NB4 (cell line): Measurements from ENCODE around the gene C19orf85.

Experiments
- DNase-seq: peaks from one replicate; pipeline ENCODE4 v3.0.0; 2010; ENCODE audit warnings: low read depth
- H3K4me3 ChIP-seq: one replicate; pipeline ENCODE4 v1.5.1; 2011; ENCODE audit warnings: mild to moderate bottlenecking, low read depth, low read length, moderate library complexity
- CTCF ChIP-seq: IDR thresholded peaks from one replicate; pipeline ENCODE4 v1.5.1; 2012; ENCODE audit warnings: low read depth, low read length
- MAX ChIP-seq: IDR thresholded peaks from 2 replicates; pipeline ENCODE4 v1.6.1; 2011; ENCODE audit warnings: low read depth, low read length
- MYC ChIP-seq: IDR thresholded peaks from 2 replicates; pipeline ENCODE4 v1.6.1; 2011; ENCODE audit warnings: low read depth, low read length
- POLR2A ChIP-seq: IDR thresholded peaks from 2 replicates; pipeline ENCODE4 v1.6.1; 2011; ENCODE audit warnings: mild to moderate bottlenecking; ENCODE audit not compliant: insufficient read length; ENCODE audit errors: extremely low read depth

C19orf85 gene

GRCh38 chr19:55457683-55458457, 6.7 kb downstream of the C19orf85 start:
- H3K4me3 ChIP-seq = no peak overlapping the region
- no peak for DNase-seq
- TF ChIP-seq MAX (no peak), MYC (no peak), POLR2A (no peak), CTCF (no peak)

DNA sequence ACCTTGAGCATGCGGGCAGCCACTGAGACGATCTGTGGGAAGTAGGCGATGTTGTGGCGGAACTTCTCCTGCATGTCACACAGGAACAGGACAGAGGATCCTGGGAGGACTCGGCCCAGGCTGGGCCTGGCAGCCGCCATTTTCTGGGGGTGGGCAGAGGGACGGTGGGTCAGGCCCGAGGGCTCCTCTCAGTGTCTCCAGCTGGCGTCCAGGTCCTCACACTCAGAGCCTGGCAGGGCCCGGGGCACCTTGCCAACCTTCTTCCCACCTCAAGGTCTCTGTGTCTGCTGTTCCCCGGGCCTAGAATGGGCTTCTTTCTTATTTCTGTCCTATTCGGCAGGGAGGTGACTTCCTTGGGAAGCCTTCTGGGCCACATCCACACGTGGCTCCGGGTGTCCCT, 8.2 kb downstream of the C19orf85 start:
- no peak overlapping the region for H3K4me3 ChIP-seq
- TF ChIP-seq MAX = no peak
- TF ChIP-seq CTCF = no peak
- TF ChIP-seq POLR2A = no peak
- no peak for TF ChIP-seq MYC
- no peak for DNase-seq

DNA sequence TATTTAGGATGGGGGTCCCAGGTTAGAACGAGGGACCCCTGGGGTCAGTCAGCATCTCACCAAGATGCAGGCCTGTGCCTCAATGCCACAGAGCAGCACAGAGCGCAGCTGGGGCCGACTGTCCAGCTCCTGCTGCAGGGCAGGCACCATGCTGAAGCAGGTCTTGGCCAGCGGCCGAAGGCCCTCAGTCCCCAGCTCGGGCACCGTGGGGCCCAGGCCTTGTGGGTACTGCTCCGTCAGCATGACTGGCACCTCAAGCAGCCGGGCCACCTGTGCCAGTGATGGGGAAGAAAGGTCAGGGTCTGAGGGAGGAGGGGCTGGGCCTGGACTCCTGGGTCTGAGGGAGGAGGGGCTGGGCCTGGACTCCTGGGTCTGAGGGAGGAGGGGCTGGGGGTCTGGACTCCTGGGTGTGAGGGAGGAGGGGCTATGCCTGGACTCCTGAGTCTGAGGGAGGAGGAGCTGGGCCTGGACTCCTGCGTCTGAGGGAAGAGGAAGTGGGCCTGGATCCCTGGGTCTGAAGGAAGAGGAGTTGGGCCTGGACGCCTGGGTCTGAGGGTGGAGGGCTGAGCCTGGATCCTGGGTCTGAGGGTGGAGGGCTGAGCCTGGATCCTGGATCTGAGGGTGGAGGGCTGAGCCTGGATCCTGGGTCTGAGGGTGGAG, 8.8 kb downstream of the C19orf85 start:
- TF ChIP-seq MAX (no peak), POLR2A (no peak), CTCF (no peak), MYC (no peak)
- no peak overlapping the region for H3K4me3 ChIP-seq
- no peak for DNase-seq

DNA sequence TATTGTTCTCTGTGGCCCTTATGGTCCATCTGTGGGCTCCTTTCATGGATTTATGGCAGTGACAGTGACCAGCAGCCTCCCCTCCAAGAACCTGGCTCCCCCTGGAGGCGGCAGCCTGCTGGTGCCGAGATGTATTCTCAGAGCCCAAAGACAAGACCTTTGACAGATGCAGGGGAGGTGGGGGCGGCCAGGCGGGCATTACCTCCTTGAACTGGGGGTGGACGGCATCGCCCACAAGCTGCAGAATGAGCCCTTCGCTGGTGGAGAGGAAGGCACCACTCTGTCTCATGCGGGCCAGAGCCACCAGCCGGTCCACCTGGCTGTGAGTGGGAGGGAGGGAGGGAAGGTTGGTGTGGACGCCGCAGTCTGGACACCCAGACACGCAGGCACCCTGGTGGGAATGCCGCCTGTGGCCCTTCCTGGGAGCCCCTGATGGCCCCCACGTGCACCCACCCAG, 9.7 kb downstream of the C19orf85 start:
- TF ChIP-seq POLR2A (no peak), MAX (no peak), MYC (no peak), CTCF (peak; percentile 57)
- no peak overlapping the region for H3K4me3 ChIP-seq
- DNase-seq = peak; percentile 46

DNA sequence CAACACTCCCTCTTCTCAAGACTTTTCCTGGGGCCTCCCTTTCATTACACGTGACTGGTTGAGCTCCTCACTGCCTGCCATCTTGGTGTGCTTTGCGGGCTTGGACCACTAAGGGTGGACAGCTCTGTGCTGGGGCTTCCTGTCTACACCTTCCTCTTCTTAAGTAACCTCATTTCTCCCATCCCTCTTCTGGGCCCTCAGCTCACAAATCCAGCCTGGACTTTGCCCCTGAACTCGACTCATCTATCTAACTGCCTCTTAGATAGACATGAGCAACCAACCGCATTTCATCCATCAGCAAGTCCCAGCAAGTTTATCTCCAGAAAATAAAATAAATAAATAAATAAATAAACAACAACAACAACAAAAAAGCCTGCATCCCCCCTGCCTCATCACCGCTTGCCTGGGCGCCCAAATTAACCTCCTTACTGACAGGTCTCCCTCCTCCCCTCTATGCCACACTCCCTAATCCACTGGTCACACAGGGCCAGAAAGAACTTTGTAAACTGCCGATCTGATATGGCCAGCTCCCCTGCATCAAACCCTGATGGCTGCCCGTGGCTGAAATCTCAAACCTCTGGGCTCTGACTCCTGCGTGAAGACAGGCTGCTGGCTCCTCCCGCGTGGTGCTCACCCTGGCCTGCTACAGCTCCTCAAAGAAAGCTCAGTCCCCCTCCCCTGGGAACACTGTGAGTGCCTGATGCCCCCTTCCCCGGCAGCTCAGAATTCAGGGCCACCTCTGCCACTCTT, 10.9 kb downstream of the C19orf85 start:
- TF ChIP-seq CTCF (no peak), POLR2A (no peak), MAX (no peak)
- no peak overlapping the region for H3K4me3 ChIP-seq
- no peak for DNase-seq
